ENCODE measurements around the gene IL4R. TPM values are rescaled to one million over a fixed set of nuclear protein-coding genes. Genes with fewer than 3 reads are reported as not detected.

Gene IL4R
- total and polyA plus RNA-seq, 5 donors, result 12.3 to 51.0 (median 23.2) TPM

DNA sequence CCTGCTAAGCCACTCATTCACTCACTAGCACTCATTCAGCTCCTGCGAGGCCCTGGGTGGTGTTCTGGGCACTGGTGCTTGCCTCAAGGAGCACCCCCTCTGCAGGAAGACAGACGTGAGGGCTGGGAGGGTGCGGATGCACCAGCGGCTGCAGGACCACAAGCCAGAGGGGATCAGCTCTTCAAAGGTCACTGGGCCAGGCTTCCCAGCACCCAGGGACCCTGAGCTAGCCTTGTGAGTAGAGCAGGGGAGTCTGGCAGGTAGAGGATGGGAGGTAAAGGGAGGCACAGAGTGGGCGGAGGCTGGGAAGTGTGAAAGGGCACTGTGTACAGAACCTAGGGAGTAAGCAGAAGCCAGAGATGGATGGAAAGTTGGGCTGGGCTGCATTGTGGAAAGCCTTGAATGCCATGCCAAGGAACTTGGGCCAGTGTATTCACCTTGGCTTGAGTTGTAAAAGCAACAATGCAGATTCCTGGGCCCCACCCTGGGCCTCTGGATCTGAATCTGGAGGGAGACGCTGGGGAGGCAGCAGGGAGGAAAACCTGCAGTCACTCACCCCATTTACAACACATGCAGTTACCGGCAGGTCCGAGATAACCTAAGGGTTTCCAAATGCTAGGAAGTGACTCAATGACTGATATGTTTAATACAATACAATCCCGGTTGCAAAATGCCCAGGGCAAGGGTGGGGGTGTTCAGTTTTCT, 1.7 kb downstream of the IL4R start:
- H3K9me3 ChIP-seq (ENCODE audit: control insufficient read depth, low read length), result no peaks in the 10 kb centered on the region
- peak overlapping the region; percentile 92 for H3K27ac ChIP-seq (ENCODE audit: low read length)
- H3K27me3 ChIP-seq (ENCODE audit: control insufficient read depth, insufficient read depth), result no peaks in the 10 kb centered on the region
- peak; percentile 67 to 81 for ATAC-seq
- intact Hi-C loops (cut with DNase I), result loop anchor here in 2 of 4 donors (10.0 kb wide), 2 partner anchors 61 to 81 kb away; no protein-coding TSS in a partner anchor
- 22% methylated on average over 9 of the region's 9 CpGs for WGBS
- peak; percentile 78 to 86 (median 86) for DNase-seq
- H3K4me3 ChIP-seq (ENCODE audit: low read length), result peak overlapping the region; percentile 87
- peaks cover 17% of the 10 kb centered on the region for H3K4me1 ChIP-seq (ENCODE audit: control insufficient read depth, insufficient read depth, low read length)

GRCh38 chr16:27316038-27316680, 2.4 kb downstream of the IL4R start:
- Histone ChIP-seq H3K27me3 (ENCODE audit: control insufficient read depth, insufficient read depth) (no peaks in the 10 kb centered on the region), H3K27ac (ENCODE audit: low read length) (peak overlapping the region; percentile 70), H3K4me3 (ENCODE audit: low read length) (peak overlapping the region; percentile 42), H3K4me1 (ENCODE audit: control insufficient read depth, insufficient read depth, low read length) (peaks cover 18% of the 10 kb centered on the region), H3K9me3 (ENCODE audit: control insufficient read depth, low read length) (no peaks in the 10 kb centered on the region)
- ATAC-seq (no peak), DNase-seq (no peak)
- WGBS, result 57% methylated on average over 8 of the region's 8 CpGs
- intact Hi-C loops (cut with DNase I), result loop anchor here in 2 of 4 donors (10.0 kb wide), 2 partner anchors 61 to 81 kb away; no protein-coding TSS in a partner anchor

DNA sequence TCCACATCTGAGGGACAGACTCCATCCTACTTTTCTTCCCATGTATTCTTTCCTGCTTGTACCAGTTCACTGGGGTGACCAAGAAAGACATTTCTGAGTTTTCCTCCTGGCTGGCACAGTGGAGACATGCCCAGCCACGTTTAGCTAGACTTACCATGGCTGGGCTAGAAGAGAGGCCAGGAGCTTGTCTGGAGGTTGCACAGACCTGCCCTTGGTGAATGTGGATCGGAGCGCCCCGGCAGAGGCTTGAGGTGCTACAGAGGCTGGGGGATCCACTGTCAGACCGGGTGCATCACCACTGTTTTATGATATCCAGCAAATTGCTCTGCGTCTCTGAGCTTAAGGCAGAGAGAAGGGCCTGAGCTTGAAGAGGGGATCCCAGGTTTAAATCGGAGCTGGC, 3.5 kb downstream of the IL4R start:
- WGBS, result 59% methylated on average over 7 of the region's 7 CpGs
- no peak overlapping the region for H3K4me3 ChIP-seq (ENCODE audit: low read length)
- H3K4me1 ChIP-seq (ENCODE audit: control insufficient read depth, insufficient read depth, low read length), result peaks cover 18% of the 10 kb centered on the region

DNA sequence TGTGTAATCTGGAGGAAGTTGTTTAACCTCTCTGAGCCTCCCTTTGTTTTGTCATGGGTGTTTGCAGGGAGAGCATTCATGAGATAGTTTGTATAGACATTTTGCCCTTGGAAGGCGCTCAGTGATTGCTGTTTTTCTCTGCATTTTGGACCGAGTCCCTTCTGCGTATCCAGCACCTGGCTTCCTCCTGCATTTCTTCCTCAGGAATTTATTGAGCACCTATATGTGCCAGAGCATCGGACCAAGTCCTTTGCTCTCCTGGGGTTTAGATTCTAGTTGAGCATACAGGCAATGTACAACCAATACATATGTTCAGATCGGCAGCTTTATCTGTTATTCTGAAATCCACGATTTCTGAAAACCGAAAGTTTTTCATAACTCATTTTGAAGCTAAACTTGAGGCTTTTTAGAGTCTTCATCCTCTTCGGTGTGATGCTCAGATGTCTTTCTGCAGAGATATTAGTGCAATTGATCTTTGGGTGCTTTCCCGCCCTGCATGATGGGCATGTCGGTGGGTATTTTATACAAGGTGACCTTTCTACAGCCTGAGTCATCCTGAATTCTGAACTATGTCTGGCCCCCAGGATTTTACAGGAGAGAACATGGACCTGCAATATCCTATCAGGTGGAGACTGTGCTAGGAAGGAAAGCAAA, 4.1 kb downstream of the IL4R start:
- Histone ChIP-seq H3K27me3 (ENCODE audit: control insufficient read depth, insufficient read depth) (no peaks in the 10 kb centered on the region), H3K27ac (ENCODE audit: low read length) (peak overlapping the region; percentile 48), H3K4me3 (ENCODE audit: low read length) (no peak overlapping the region), H3K4me1 (ENCODE audit: control insufficient read depth, insufficient read depth, low read length) (peaks cover 18% of the 10 kb centered on the region), H3K9me3 (ENCODE audit: control insufficient read depth, low read length) (no peaks in the 10 kb centered on the region)
- no peak for DNase-seq
- no peak for ATAC-seq
- WGBS, result 76% methylated on average over 10 of the region's 10 CpGs
- intact Hi-C loops (cut with DNase I), result loop anchor here in 2 of 4 donors (10.0 kb wide), 2 partner anchors 63 to 83 kb away; no protein-coding TSS in a partner anchor

More for the DNA sequence above, 3.5 kb downstream of the IL4R start:
- no peak for ATAC-seq
- Histone ChIP-seq H3K9me3 (ENCODE audit: control insufficient read depth, low read length) (no peaks in the 10 kb centered on the region), H3K27ac (ENCODE audit: low read length) (peak overlapping the region; percentile 36), H3K27me3 (ENCODE audit: control insufficient read depth, insufficient read depth) (no peaks in the 10 kb centered on the region)
- DNase-seq, result no peak
- intact Hi-C loops (cut with DNase I), result loop anchor here in 2 of 4 donors (10.0 kb wide), 2 partner anchors 63 to 83 kb away; no protein-coding TSS in a partner anchor

- no peaks in the 10 kb centered on the region for H3K27me3 ChIP-seq (ENCODE audit: control insufficient read depth, insufficient read depth)
- intact Hi-C loops (cut with DNase I), result loop anchor here in 2 of 4 donors (10.0 kb wide), 2 partner anchors 64 to 84 kb away; no protein-coding TSS in a partner anchor
- H3K4me3 ChIP-seq (ENCODE audit: low read length), result no peak overlapping the region
- H3K9me3 ChIP-seq (ENCODE audit: control insufficient read depth, low read length), result no peaks in the 10 kb centered on the region
- ATAC-seq, result no peak
- peaks cover 18% of the 10 kb centered on the region for H3K4me1 ChIP-seq (ENCODE audit: control insufficient read depth, insufficient read depth, low read length)
- DNase-seq, result peak; percentile 61 to 80 (median 72)
- H3K27ac ChIP-seq (ENCODE audit: low read length), result peak overlapping the region; percentile 48
- 23% methylated on average over 18 of the region's 18 CpGs for WGBS
Measured at GRCh38 chr16:27318392-27319256, 4.8 kb downstream of the IL4R start.

DNA sequence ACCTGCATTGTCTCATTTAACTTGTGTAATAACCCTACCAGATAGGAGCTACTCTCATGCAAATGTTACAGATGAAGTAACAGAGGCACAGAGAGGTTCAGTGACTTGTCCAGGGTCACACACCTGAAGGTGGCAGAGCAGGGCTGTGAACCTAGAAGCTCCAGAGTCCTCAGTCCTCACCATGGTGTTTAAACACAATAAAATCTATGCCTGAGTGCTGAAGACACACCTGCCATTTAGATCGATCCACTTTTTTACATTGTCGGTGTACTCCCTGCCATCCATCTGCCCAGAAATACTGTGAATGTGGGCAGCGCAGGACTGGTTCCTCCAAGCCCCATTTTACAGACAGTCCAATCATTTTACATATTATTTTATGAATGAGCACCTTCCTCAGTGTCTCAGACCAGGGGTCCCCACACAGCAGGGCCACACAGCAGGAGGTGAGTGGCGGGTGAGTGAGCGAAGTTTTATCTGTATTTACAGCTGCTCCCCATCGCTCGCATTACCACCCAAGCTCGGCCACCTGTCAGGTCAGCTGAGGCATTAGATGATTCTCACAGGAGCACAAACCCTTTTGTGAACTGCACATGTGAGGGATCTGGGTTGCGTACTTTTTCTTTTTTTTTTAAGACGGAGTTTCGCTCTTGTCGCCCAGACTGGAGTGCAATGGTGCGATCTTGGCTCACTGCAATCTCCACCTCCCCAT, 5.6 kb downstream of the IL4R start:
- no peak overlapping the region for H3K27ac ChIP-seq (ENCODE audit: low read length)
- WGBS, result 91% methylated on average over 13 of the region's 13 CpGs
- DNase-seq (no peak), ATAC-seq (no peak)
- intact Hi-C loops (cut with DNase I), result loop anchor here in 2 of 4 donors (10.0 kb wide), 2 partner anchors 65 to 85 kb away; no protein-coding TSS in a partner anchor
- H3K4me1 ChIP-seq (ENCODE audit: control insufficient read depth, insufficient read depth, low read length), result peaks cover 22% of the 10 kb centered on the region
- no peaks in the 10 kb centered on the region for H3K27me3 ChIP-seq (ENCODE audit: control insufficient read depth, insufficient read depth)
- H3K4me3 ChIP-seq (ENCODE audit: low read length), result no peak overlapping the region
- H3K9me3 ChIP-seq (ENCODE audit: control insufficient read depth, low read length), result no peaks in the 10 kb centered on the region

DNA sequence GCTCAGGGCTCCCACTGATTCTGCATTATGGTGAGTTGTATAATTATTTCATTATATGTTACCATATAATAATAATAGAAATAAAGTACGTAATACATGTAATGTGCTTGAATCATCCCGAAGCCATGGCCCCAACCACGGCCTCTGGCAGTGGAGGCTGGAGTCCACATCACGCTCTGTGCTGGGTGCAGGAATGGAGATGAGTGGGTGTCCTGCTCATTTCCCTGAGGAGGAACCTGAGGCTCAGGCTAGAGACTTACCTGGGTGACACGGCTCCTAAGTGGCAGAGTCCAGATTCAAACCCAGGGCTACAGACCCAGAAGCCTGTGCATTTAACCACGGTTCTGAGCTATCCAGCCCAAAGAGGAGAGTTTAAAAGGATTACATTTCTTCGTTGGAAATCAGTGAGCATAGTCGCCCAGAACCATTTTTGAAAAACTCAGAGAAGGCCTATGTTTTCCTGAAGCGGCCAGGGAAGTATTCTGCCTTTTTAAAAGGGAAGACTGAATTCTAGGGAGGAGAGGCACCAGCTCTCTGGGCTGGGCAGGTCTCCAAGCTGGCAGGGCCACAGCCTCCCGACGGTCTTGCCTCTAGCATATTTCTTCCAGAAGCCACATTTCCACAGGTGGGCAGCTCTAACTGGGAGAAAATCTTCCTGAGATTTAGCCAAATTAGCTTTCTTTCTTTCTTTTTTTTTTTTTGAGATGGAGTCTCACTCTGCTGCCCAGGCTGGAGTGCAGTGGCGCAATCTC, 6.7 kb downstream of the IL4R start:
- ATAC-seq, result no peak

GRCh38 chr16:27321013-27321915, 7.5 kb downstream of the IL4R start:
- Histone ChIP-seq H3K4me3 (ENCODE audit: low read length) (no peak overlapping the region), H3K27me3 (ENCODE audit: control insufficient read depth, insufficient read depth) (no peaks in the 10 kb centered on the region), H3K9me3 (ENCODE audit: control insufficient read depth, low read length) (no peaks in the 10 kb centered on the region), H3K27ac (ENCODE audit: low read length) (no peak overlapping the region), H3K4me1 (ENCODE audit: control insufficient read depth, insufficient read depth, low read length) (peaks cover 21% of the 10 kb centered on the region)
- ATAC-seq, result no peak
- WGBS, result 82% methylated on average over 7 of the region's 7 CpGs
- no peak for DNase-seq
- intact Hi-C loops (cut with DNase I), result no loop called here

More for the DNA sequence above, 6.7 kb downstream of the IL4R start:
- intact Hi-C loops (cut with DNase I), result no loop called here
- no peak overlapping the region for H3K27ac ChIP-seq (ENCODE audit: low read length)
- no peaks in the 10 kb centered on the region for H3K27me3 ChIP-seq (ENCODE audit: control insufficient read depth, insufficient read depth)
- no peak for DNase-seq
- 76% methylated on average over 12 of the region's 12 CpGs for WGBS
- no peaks in the 10 kb centered on the region for H3K9me3 ChIP-seq (ENCODE audit: control insufficient read depth, low read length)
- no peak overlapping the region for H3K4me3 ChIP-seq (ENCODE audit: low read length)
- H3K4me1 ChIP-seq (ENCODE audit: control insufficient read depth, insufficient read depth, low read length), result peaks cover 21% of the 10 kb centered on the region
